ENCODE measurements around the gene NFIC.
"Not testable (repeated sequence)": the region's sequence is repeated elsewhere in the genome, so short reads cannot be mapped to it uniquely, and the experiment has no call there.

NFIC gene

GRCh38 chr19:3365836-3366752, at the start of gene NFIC:
NFIC (plus strand) TSS chr19:3366583; CDS start chr19:3366637, 54 bp downstream.
- DNase-seq = peak; percentile 44

- DNase-seq = no peak
Measured at GRCh38 chr19:3316659-3317207, 49.6 kb upstream of the NFIC start.

- no peak for DNase-seq
Measured at GRCh38 chr19:3319643-3320353, 46.6 kb upstream of the NFIC start.

GRCh38 chr19:3320354-3320670, 46.1 kb upstream of the NFIC start:
- no peak for DNase-seq

- DNase-seq = no peak
Measured at GRCh38 chr19:3320853-3321252, 45.5 kb upstream of the NFIC start.

GRCh38 chr19:3321696-3322095, 44.7 kb upstream of the NFIC start:
- DNase-seq = no peak

- no peak for DNase-seq
Measured at GRCh38 chr19:3322199-3322978, 44.0 kb upstream of the NFIC start.

GRCh38 chr19:3323026-3323425, 43.4 kb upstream of the NFIC start:
- DNase-seq = no peak

GRCh38 chr19:3323658-3324057, 42.7 kb upstream of the NFIC start:
- DNase-seq = no peak

- peak; percentile 73 for DNase-seq
Measured at GRCh38 chr19:3324405-3324856, 42.0 kb upstream of the NFIC start.

- no peak for DNase-seq
Measured at GRCh38 chr19:3325451-3325850, 40.9 kb upstream of the NFIC start.

- no peak for DNase-seq
Measured at GRCh38 chr19:3328743-3329142, 37.6 kb upstream of the NFIC start.

GRCh38 chr19:3330047-3330446, 36.3 kb upstream of the NFIC start:
- DNase-seq = no peak

GRCh38 chr19:3332232-3332631, 34.2 kb upstream of the NFIC start:
- DNase-seq = not testable (repeated sequence)

- DNase-seq = no peak
Measured at GRCh38 chr19:3333020-3333583, 33.3 kb upstream of the NFIC start.

GRCh38 chr19:3333662-3334061, 32.7 kb upstream of the NFIC start:
- no peak for DNase-seq

- not testable (repeated sequence) for DNase-seq
Measured at GRCh38 chr19:3334749-3335430, 31.5 kb upstream of the NFIC start.

- DNase-seq = no peak
Measured at GRCh38 chr19:3335431-3336350, 30.7 kb upstream of the NFIC start.

GRCh38 chr19:3336351-3336679, 30.1 kb upstream of the NFIC start:
- no peak for DNase-seq

GRCh38 chr19:3336680-3337523, 29.5 kb upstream of the NFIC start:
- DNase-seq = no peak

All from CD4-positive, alpha-beta T cell treated with Interleukin-17A for 1 hour (primary cell).